Raji (cell line): ENCODE measurements around the gene FBXO41.

Source experiments
- POLR2A ChIP-seq: IDR thresholded peaks from 2 replicates; pipeline ENCODE4 v1.6.1; 2011; ENCODE audit warnings: low read depth, low read length, control low read depth; ENCODE audit not compliant: insufficient read depth

Gene FBXO41

DNA sequence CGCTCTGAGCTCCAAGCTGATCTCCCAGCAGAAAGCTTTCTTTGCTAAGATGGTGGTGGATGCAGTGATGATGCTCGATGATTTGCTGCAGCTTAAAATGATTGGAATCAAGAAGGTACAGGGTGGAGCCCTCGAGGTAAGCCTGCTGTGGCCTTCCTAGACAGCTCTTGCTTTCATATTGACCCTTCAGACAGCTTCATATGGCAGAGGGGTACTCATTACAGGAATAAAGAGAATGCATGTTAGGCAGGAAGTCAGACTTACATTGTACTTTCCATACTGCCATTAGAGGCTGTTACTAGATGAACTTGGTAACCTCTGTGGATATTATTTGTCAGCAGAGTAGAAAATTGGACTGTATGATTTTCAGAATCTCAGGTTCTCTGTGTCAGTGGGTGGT lies 39.7 kb downstream of the FBXO41 start:
- no peak for TF ChIP-seq POLR2A

- no peak for TF ChIP-seq POLR2A
Measured at GRCh38 chr2:73243884-73244570, 40.3 kb downstream of the FBXO41 start.

GRCh38 chr2:73239776-73240175 lies 44.5 kb downstream of the FBXO41 start:
- TF ChIP-seq POLR2A, result no peak

DNA sequence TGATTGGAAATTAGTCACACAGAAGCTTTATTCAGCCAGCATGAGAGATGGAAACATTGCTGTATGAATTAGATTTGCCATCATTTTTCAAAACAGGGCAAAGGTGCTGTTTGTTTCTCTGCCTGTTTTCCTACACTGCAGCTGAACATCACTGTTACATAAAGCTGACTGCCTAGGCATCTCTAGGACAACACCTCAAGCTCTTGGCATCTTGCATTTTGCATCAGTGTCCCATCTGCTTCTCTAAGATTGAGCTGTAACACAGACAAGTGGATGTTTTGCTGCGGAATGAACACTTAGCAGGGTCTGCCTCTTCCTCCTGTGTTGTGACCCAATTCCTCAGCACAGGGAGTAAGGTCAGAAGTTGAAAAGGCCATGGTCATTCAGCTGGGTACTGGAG lies 45.3 kb downstream of the FBXO41 start:
- TF ChIP-seq POLR2A, result no peak

DNA sequence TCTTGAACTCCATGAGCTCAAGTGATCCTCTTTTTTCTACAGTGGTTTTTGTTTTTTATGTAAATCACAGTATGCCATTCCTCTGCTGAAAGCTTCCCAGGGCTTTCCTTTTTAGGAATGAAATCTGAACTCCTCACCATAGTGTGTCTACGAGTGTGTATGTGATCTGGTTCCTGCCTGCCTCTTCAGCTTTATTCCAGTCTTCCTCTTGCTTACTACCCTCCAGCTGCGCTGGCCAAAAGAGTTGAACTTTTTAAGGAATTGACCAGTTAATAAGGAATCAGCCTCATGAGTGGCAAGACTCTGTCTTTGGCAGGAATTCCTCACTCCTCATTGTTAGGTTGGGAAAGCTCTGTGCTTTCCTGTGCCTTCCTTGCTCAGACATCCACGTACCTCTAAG lies 46.1 kb downstream of the FBXO41 start:
- no peak for TF ChIP-seq POLR2A

GRCh38 chr2:73237168-73237567 lies 47.1 kb downstream of the FBXO41 start:
- TF ChIP-seq POLR2A, result no peak

GRCh38 chr2:73235315-73236028 lies 48.8 kb downstream of the FBXO41 start:
- 0 out of 2 replicates have a peak, but pooled peaks have one; percentile 18 for TF ChIP-seq POLR2A

GRCh38 chr2:73233932-73234832 lies 50.1 kb downstream of the FBXO41 start, which contains the start of gene CCT7:
Gene CCT7 (plus strand): TSS chr2:73234308. CDS start chr2:73234379, 71 bp downstream.
- peak; percentile 93 for TF ChIP-seq POLR2A

GRCh38 chr2:73233154-73233931 lies 50.9 kb downstream of the FBXO41 start, which contains the start of gene PRADC1:
Gene PRADC1 (minus strand): TSS chr2:73233239. CDS start chr2:73233160, 79 bp downstream.
- TF ChIP-seq POLR2A, result peak; percentile 79

DNA sequence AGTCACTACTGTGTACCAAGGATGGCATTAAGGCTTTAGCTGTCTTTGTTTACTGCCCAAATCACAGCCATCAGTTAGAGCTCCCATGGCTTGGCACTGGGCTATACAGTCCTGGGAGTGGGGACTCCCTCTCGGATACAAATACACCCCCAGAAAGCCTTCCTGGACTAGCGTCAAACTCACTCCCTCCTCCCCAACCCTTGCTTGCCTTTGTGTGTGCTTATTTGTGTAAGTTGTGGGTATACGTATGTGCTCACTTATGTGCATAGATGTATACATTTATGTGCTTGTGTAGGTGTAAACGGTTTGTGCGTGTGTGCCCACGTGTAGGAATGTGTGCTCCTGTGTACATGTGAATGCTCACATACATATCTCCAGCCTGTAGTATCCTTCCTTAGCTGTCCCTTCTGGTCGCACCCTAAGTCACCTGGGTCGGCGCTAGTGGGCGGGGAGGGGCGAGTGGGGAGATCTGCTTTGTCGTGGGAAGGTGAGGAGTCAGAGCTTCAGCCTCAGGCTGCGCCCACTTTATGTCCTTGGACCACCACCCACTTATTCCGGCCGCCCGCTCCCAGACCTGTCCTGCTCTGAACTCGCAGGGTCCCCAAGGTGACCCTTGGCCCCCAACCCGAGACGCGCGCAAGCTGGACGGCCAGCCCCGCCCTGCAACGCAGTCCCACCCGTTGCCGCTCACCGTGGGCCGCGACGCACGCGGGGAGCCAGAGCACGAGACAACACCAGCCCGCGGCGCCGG lies 51.7 kb downstream of the FBXO41 start:
- TF ChIP-seq POLR2A, result no peak; the same call in 1 of the 2 replicates

- no peak for TF ChIP-seq POLR2A
Measured at GRCh38 chr2:73228631-73229030, 55.6 kb downstream of the FBXO41 start.

DNA sequence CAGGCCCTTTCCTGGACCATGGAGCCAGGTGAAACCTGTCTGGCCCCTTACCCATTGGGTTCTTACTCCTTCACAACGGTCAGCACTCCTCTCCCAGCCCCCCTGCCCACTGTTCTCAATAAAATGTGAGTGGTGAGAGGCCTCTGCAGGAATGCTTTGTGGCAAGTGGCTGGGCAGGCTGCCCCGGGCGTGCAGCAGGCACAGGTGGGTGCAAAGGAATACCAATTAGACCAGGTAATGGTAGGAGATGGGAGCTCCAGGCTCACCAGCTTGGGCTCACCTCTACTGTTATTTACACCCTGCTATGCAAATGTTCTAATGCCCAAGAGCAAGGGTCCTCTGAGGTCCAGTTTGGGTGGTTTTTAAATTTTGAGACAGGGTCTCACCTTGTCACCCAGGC lies 57.2 kb downstream of the FBXO41 start:
- TF ChIP-seq POLR2A, result no peak

DNA sequence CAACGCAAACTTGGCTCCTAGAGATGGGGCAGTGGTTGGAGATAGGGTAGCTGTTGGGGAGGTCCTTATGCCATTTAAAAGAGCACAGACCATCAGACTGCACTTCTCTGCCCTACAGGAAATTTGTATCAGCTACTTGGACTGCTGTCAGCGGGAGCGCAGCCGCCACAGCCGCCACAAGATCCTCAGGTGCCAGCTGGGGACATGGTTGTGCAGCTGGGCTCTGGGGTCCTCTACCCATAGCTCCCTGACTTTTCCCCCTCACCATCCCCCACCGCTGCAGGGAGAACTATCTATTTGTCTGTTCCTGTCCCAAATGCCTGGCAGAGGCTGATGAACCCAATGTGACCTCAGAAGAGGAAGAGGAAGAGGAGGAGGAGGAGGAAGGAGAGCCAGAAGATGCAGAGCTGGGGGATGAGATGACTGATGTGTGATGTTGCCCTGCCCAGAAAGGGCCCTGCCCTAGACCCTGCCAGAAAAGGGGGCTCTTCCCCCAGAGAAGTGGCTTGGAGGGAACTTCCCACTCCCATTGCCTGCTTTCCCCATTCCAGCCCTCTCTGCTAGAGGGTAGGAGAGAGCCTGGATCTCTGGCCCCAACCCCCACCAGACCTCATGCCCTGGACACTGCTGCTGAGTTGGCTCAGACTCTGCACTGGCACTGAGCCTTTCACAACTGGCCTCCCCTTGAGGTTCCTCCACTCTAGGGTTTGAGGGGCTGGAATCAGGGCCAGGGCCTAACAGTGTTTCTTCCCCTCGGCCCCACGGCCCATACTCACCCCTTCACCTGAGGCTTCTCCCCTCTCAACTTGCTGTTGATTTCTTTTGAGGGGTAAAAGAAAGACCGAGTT lies 58.5 kb downstream of the FBXO41 start:
- TF ChIP-seq POLR2A, result no peak
